HUDEP-2 (cell line): ENCODE data around the gene CRB1.
A peak's percentile ranks its signal among the peaks of the same experiment; 100 is the strongest.

Experiments
- DNase-seq, 76 experiments: peaks; one replicate each; lab custom pipeline; 2025; ENCODE audit not compliant: unreplicated experiment in 76 of 76; lab: John Stamatoyannopoulos, UW

The CRB1 gene

GRCh38 chr1:197515421-197515820, 247.4 kb downstream of the CRB1 start:
- no peak for DNase-seq

- DNase-seq = peak in 4 of 76 experiments; percentile 0 to 5 (median 2)
Observed at GRCh38 chr1:197519741-197520334, 251.8 kb downstream of the CRB1 start.

GRCh38 chr1:197521118-197521739, 253.2 kb downstream of the CRB1 start:
- DNase-seq = peak in 17 of 76 experiments; percentile 1 to 37 (median 15)

- DNase-seq = peak in 3 of 76 experiments; percentile 1 to 8 (median 5)
Observed at GRCh38 chr1:197526736-197527371, 258.8 kb downstream of the CRB1 start.
